ENCODE results near the gene TTC21A.

GRCh38 chr3:39098473-39099000, 8.9 kb upstream of the TTC21A start:
- TF ChIP-seq, protein P1, sequence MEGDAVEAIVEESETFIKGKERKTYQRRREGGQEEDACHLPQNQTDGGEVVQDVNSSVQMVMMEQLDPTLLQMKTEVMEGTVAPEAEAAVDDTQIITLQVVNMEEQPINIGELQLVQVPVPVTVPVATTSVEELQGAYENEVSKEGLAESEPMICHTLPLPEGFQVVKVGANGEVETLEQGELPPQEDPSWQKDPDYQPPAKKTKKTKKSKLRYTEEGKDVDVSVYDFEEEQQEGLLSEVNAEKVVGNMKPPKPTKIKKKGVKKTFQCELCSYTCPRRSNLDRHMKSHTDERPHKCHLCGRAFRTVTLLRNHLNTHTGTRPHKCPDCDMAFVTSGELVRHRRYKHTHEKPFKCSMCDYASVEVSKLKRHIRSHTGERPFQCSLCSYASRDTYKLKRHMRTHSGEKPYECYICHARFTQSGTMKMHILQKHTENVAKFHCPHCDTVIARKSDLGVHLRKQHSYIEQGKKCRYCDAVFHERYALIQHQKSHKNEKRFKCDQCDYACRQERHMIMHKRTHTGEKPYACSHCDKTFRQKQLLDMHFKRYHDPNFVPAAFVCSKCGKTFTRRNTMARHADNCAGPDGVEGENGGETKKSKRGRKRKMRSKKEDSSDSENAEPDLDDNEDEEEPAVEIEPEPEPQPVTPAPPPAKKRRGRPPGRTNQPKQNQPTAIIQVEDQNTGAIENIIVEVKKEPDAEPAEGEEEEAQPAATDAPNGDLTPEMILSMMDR (IDR thresholded peaks at IDR 0.05; ENCODE audit: insufficient read depth, low read length, poor library complexity, severe bottlenecking) = no peak
- TF ChIP-seq EZH2phosphoT487 (conservative IDR thresholded peaks at IDR 0.05; ENCODE audit: low read length) = no peak
